ENCODE measurements around the gene ITGA1. TPM values are rescaled to one million over a fixed set of nuclear protein-coding genes. Genes with fewer than 3 reads are reported as not detected.
"Not testable (repeated sequence)": the region's sequence is repeated elsewhere in the genome, so short reads cannot be mapped to it uniquely, and the experiment has no call there.

Gene ITGA1
- total RNA-seq, 2 donors from 2014 or later: 4.7 to 5.6 TPM

- Mint-ChIP-seq H3K4me3 (no peak overlapping the region), H3K9me3 (no peaks in the 10 kb centered on the region), H3K4me1 (ENCODE audit: low read depth) (peaks cover 16% of the 10 kb centered on the region), H3K27me3 (ENCODE audit: low read depth) (no peaks in the 10 kb centered on the region), H3K36me3 (ENCODE audit: insufficient read depth in 2 of 2) (no peaks in the 10 kb centered on the region), H3K27ac (no peak overlapping the region)
- no peak for ATAC-seq (replicated peaks in 1 of 2)
- no peak for DNase-seq
Observed at GRCh38 chr5:52950686-52951085, 163.0 kb downstream of the ITGA1 start.

- Mint-ChIP-seq H3K27me3 (ENCODE audit: low read depth) (no peaks in the 10 kb centered on the region), H3K4me3 (no peak overlapping the region), H3K9me3 (no peaks in the 10 kb centered on the region), H3K4me1 (ENCODE audit: low read depth) (peaks cover 10% of the 10 kb centered on the region), H3K36me3 (ENCODE audit: insufficient read depth in 2 of 2) (no peaks in the 10 kb centered on the region), H3K27ac (no peak overlapping the region)
- DNase-seq (no peak), ATAC-seq (replicated peaks in 1 of 2) (no peak)
Observed at GRCh38 chr5:52952483-52952882, 164.8 kb downstream of the ITGA1 start.

GRCh38 chr5:52956014-52956413, 168.3 kb downstream of the ITGA1 start:
- H3K4me3 Mint-ChIP-seq: no peak overlapping the region

GRCh38 chr5:52956915-52957747, 169.4 kb downstream of the ITGA1 start:
- no peak overlapping the region for H3K4me3 Mint-ChIP-seq
- H3K4me1 Mint-ChIP-seq (ENCODE audit: low read depth): no peaks in the 10 kb centered on the region
- no peak overlapping the region for H3K27ac Mint-ChIP-seq

More at GRCh38 chr5:52956014-52956413, 168.3 kb downstream of the ITGA1 start:
- ATAC-seq (replicated peaks in 1 of 2) (no peak), DNase-seq (no peak)
- Mint-ChIP-seq H3K36me3 (ENCODE audit: insufficient read depth in 2 of 2) (no peaks in the 10 kb centered on the region), H3K4me1 (ENCODE audit: low read depth) (no peaks in the 10 kb centered on the region), H3K9me3 (no peaks in the 10 kb centered on the region), H3K27ac (no peak overlapping the region), H3K27me3 (ENCODE audit: low read depth) (no peaks in the 10 kb centered on the region)

GRCh38 chr5:52961274-52961681, 173.6 kb downstream of the ITGA1 start:
- DNase-seq: no peak
- Mint-ChIP-seq H3K36me3 (ENCODE audit: insufficient read depth in 2 of 2) (no peaks in the 10 kb centered on the region), H3K9me3 (peaks cover 0 to 2% of the 10 kb centered on the region in 2 donors), H3K27ac (no peak overlapping the region), H3K27me3 (ENCODE audit: low read depth) (no peaks in the 10 kb centered on the region), H3K4me3 (no peak overlapping the region), H3K4me1 (ENCODE audit: low read depth) (no peaks in the 10 kb centered on the region)
- ATAC-seq (replicated peaks in 1 of 2): no peak

More at GRCh38 chr5:52956915-52957747, 169.4 kb downstream of the ITGA1 start:
- ATAC-seq (replicated peaks in 1 of 2) (no peak), DNase-seq (no peak)
- Mint-ChIP-seq H3K27me3 (ENCODE audit: low read depth) (no peaks in the 10 kb centered on the region), H3K36me3 (ENCODE audit: insufficient read depth in 2 of 2) (no peaks in the 10 kb centered on the region), H3K9me3 (peaks cover 0 to 2% of the 10 kb centered on the region in 2 donors)

- Mint-ChIP-seq H3K27ac (no peak overlapping the region), H3K27me3 (ENCODE audit: low read depth) (peaks cover 17% of the 10 kb centered on the region), H3K9me3 (peaks cover 2 to 6% of the 10 kb centered on the region in 2 donors), H3K4me1 (ENCODE audit: low read depth) (no peaks in the 10 kb centered on the region), H3K4me3 (no peak overlapping the region), H3K36me3 (ENCODE audit: insufficient read depth in 2 of 2) (peaks cover under 1% of the 10 kb centered on the region in 2 donors)
- ATAC-seq (replicated peaks in 1 of 2) (no peak), DNase-seq (no peak)
Observed at GRCh38 chr5:52963636-52964035, 175.9 kb downstream of the ITGA1 start.

GRCh38 chr5:52964138-52964537, 176.4 kb downstream of the ITGA1 start:
- no peaks in the 10 kb centered on the region for H3K4me1 Mint-ChIP-seq (ENCODE audit: low read depth)
- no peak for DNase-seq
- H3K27ac Mint-ChIP-seq: no peak overlapping the region
- H3K36me3 Mint-ChIP-seq (ENCODE audit: insufficient read depth in 2 of 2): peaks cover 4% of the 10 kb centered on the region in 2 donors
- peaks cover 22% of the 10 kb centered on the region for H3K27me3 Mint-ChIP-seq (ENCODE audit: low read depth)
- H3K4me3 Mint-ChIP-seq: no peak overlapping the region
- ATAC-seq (replicated peaks in 1 of 2): no peak
- H3K9me3 Mint-ChIP-seq: peaks cover 7 to 12% of the 10 kb centered on the region in 2 donors

- not testable (repeated sequence) for H3K4me1 Mint-ChIP-seq (ENCODE audit: low read depth); H3K9me3 Mint-ChIP-seq; ATAC-seq (replicated peaks in 1 of 2); DNase-seq; H3K4me3 Mint-ChIP-seq; H3K27ac Mint-ChIP-seq
- Mint-ChIP-seq H3K27me3 (ENCODE audit: low read depth) (peaks cover 50% of the 10 kb centered on the region), H3K36me3 (ENCODE audit: insufficient read depth in 2 of 2) (peaks cover 9 to 10% of the 10 kb centered on the region in 2 donors)
Observed at GRCh38 chr5:52976157-52976556, 188.4 kb downstream of the ITGA1 start.

GRCh38 chr5:52977264-52977897, 189.7 kb downstream of the ITGA1 start:
- DNase-seq: no peak
- ATAC-seq (replicated peaks in 1 of 2): no peak
- no peak overlapping the region for H3K4me3 Mint-ChIP-seq
- H3K27ac Mint-ChIP-seq: no peak overlapping the region
- H3K27me3 Mint-ChIP-seq (ENCODE audit: low read depth): peaks cover 48% of the 10 kb centered on the region
- no peaks in the 10 kb centered on the region for H3K4me1 Mint-ChIP-seq (ENCODE audit: low read depth)
- peaks cover 7 to 10% of the 10 kb centered on the region in 2 donors for H3K36me3 Mint-ChIP-seq (ENCODE audit: insufficient read depth in 2 of 2)
- peaks cover 3 to 4% of the 10 kb centered on the region in 2 donors for H3K9me3 Mint-ChIP-seq

GRCh38 chr5:52981507-52981906, 193.8 kb downstream of the ITGA1 start:
- Mint-ChIP-seq H3K27me3 (ENCODE audit: low read depth) (peaks cover 60% of the 10 kb centered on the region), H3K4me3 (no peak overlapping the region)
- no peak for ATAC-seq (replicated peaks in 1 of 2)

GRCh38 chr5:52983731-52984636, 196.3 kb downstream of the ITGA1 start:
- H3K4me1 Mint-ChIP-seq (ENCODE audit: low read depth): peaks cover 21% of the 10 kb centered on the region
- no peak for ATAC-seq (replicated peaks in 1 of 2)
- DNase-seq: no peak
- H3K27ac Mint-ChIP-seq: peak overlapping the region; percentile 0
- H3K36me3 Mint-ChIP-seq (ENCODE audit: insufficient read depth in 2 of 2): peaks cover 0 to 1% of the 10 kb centered on the region in 2 donors
- no peak overlapping the region for H3K4me3 Mint-ChIP-seq
- H3K27me3 Mint-ChIP-seq (ENCODE audit: low read depth): peaks cover 72% of the 10 kb centered on the region
- H3K9me3 Mint-ChIP-seq: peaks cover 0 to 1% of the 10 kb centered on the region in 2 donors

More at GRCh38 chr5:52981507-52981906, 193.8 kb downstream of the ITGA1 start:
- no peak for DNase-seq
- no peak overlapping the region for H3K27ac Mint-ChIP-seq
- peaks cover 5% of the 10 kb centered on the region for H3K4me1 Mint-ChIP-seq (ENCODE audit: low read depth)
- H3K9me3 Mint-ChIP-seq: peaks cover 0 to 1% of the 10 kb centered on the region in 2 donors
- peaks cover 5 to 6% of the 10 kb centered on the region in 2 donors for H3K36me3 Mint-ChIP-seq (ENCODE audit: insufficient read depth in 2 of 2)

- Mint-ChIP-seq H3K27ac (no peak overlapping the region), H3K4me1 (ENCODE audit: low read depth) (peaks cover 21% of the 10 kb centered on the region), H3K9me3 (no peaks in the 10 kb centered on the region), H3K4me3 (no peak overlapping the region), H3K36me3 (ENCODE audit: insufficient read depth in 2 of 2) (no peaks in the 10 kb centered on the region), H3K27me3 (ENCODE audit: low read depth) (peaks cover 65% of the 10 kb centered on the region)
- no peak for DNase-seq
- no peak for ATAC-seq (replicated peaks in 1 of 2)
Observed at GRCh38 chr5:52985306-52985705, 197.6 kb downstream of the ITGA1 start.
